Measurements from ENCODE around the gene NAP1L4. TPM values are rescaled to one million over a fixed set of nuclear protein-coding genes. Genes with fewer than 3 reads are reported as not detected.
A peak's percentile ranks its signal among the peaks of the same experiment; 100 is the strongest.

Gene NAP1L4
- total RNA-seq, 1 experiment from 2014 or later = 144 TPM

DNA sequence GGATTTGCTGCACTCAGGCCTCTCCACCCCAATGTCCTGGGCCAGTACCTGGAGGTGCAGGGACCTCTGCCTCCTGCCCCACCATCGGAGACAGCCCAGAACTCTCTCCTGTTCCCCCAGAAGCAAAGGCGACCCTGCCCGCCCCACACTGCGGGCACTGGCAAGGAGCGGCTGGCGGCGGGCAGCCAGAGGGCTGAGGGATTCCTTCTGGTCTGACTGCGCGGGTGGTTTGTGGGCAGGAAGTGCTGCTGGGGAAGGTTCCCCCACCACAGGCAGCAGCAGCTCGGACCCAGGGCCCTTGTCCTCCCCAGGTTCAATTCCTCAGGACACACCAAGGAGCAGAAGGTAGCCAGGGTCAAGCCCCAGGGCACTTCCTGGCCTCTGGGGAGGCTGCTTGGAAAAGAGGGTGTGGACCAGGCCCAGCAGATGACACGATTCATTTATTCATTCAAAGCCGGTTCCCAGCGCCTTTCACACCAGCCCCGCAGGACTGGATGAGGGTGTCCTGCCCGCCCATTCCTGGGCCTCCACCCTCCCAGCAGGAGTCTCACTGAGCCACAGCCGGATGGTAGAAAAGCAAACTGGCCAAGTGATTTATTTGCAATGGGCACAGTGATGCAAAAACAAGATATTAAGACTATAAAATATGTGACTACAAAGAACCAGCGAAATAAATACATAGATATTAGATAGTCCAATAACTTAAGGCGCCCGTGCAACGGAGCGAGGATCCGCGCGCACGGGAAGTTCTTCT lies 64.1 kb downstream of the NAP1L4 start:
- Histone ChIP-seq H3K4me2 (ENCODE audit: low read length) (peak overlapping the region; percentile 89), H3K27me3 (ENCODE audit: insufficient read depth, low read length) (no peaks in the 10 kb centered on the region), H3K9me2 (ENCODE audit: insufficient read depth) (no peaks in the 10 kb centered on the region), H3K79me2 (ENCODE audit: insufficient read depth, low read length) (peaks cover 30% of the 10 kb centered on the region), H4K20me1 (ENCODE audit: insufficient read depth) (peaks cover 14% of the 10 kb centered on the region; the same call in 1 of the 2 replicates), H3K36me3 (ENCODE audit: control insufficient read depth in 1 of 2, insufficient read depth in 2 of 2, low read length in 2 of 2) (peaks cover 0 to 15% of the 10 kb centered on the region in 2 experiments; a peak in 2 of 4 replicates), H3K9me3 (ENCODE audit: control insufficient read depth in 1 of 2, insufficient read depth in 1 of 2, low read depth in 1 of 2, low read length in 2 of 2) (no peaks in the 10 kb centered on the region), H3K4me3 (replicated peaks in 1 of 2; ENCODE audit: low read depth in 1 of 2, low read length in 2 of 2) (peak overlapping the region; percentile 61 to 93), H3K9ac (ENCODE audit: low read length) (peak overlapping the region; percentile 97), H2AFZ (ENCODE audit: low read depth, low read length, poor library complexity, severe bottlenecking) (no peak overlapping the region), H3K4me1 (ENCODE audit: control insufficient read depth in 1 of 2, insufficient read depth in 2 of 2, low read length in 2 of 2) (peaks cover 45 to 77% of the 10 kb centered on the region in 2 experiments), H3K27ac (ENCODE audit: low read depth, low read length) (peak overlapping the region; percentile 99)
- POLR2A ChIA-PET = interaction anchor here (1.4 to 4.5 kb wide), 8 partner anchors 11 to 296 kb away, joined by 3 to 50 read pairs (median 6); no protein-coding TSS in a partner anchor
- intact Hi-C loops (cut with micrococcal nuclease) = loop anchor here (5.0 kb wide), 1 partner anchor 289 kb away; the partner anchor contains the start of gene MRGPRG
- RAD21 ChIA-PET (ENCODE audit: low non-redundant PET in 1 of 2, low total read pairs in 2 of 2, uncharacterized antibody in 2 of 2, unreplicated experiment in 2 of 2) = no interaction called here
- no TSS peak for BruUV-seq (replicated peaks)
- ATAC-seq = no peak
- TF ChIP-seq, protein P1, sequence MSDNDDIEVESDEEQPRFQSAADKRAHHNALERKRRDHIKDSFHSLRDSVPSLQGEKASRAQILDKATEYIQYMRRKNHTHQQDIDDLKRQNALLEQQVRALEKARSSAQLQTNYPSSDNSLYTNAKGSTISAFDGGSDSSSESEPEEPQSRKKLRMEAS (IDR thresholded peaks at IDR 0.05) = no peak
- TF ChIP-seq POLR2AphosphoS5 (IDR thresholded peaks at IDR 0.05; ENCODE audit: low read depth, low read length) (no peak; the same call in 1 of the 2 replicates), ZNF274 (IDR thresholded peaks at IDR 0.05; ENCODE audit: low read depth, low read length) (no peak), CBX3 (IDR thresholded peaks at IDR 0.05; ENCODE audit: low read depth) (no peak), SIN3A (IDR thresholded peaks at IDR 0.05; ENCODE audit: low read depth) (no peak), REST (IDR thresholded peaks at IDR 0.05; ENCODE audit: low read depth) (no peak), SP1 (IDR thresholded peaks at IDR 0.05; ENCODE audit: low read depth) (no peak), ATF3 (IDR thresholded peaks at IDR 0.05) (no peak), YY1 (IDR thresholded peaks at IDR 0.05; ENCODE audit: extremely low read depth, insufficient replicate concordance, low read depth, low read length) (no peak)
- TF ChIP-seq, protein P2, sequence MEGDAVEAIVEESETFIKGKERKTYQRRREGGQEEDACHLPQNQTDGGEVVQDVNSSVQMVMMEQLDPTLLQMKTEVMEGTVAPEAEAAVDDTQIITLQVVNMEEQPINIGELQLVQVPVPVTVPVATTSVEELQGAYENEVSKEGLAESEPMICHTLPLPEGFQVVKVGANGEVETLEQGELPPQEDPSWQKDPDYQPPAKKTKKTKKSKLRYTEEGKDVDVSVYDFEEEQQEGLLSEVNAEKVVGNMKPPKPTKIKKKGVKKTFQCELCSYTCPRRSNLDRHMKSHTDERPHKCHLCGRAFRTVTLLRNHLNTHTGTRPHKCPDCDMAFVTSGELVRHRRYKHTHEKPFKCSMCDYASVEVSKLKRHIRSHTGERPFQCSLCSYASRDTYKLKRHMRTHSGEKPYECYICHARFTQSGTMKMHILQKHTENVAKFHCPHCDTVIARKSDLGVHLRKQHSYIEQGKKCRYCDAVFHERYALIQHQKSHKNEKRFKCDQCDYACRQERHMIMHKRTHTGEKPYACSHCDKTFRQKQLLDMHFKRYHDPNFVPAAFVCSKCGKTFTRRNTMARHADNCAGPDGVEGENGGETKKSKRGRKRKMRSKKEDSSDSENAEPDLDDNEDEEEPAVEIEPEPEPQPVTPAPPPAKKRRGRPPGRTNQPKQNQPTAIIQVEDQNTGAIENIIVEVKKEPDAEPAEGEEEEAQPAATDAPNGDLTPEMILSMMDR (IDR thresholded peaks at IDR 0.05 in 2 of 3, conservative IDR thresholded peaks at IDR 0.05 in 1 of 3; ENCODE audit: borderline replicate concordance in 1 of 3, insufficient read depth in 1 of 3, low read depth in 2 of 3, low read length in 2 of 3) = no peak
- DNase-seq (ENCODE audit: low read depth, low spot score) = no peak
- CTCF ChIA-PET = interaction anchor here (2.4 kb wide), 1 partner anchor 36 kb away, joined by 58 read pairs; no protein-coding TSS in a partner anchor

Data from HCT116 (cell line).